ENCODE data around the gene PPFIA2.

DNA sequence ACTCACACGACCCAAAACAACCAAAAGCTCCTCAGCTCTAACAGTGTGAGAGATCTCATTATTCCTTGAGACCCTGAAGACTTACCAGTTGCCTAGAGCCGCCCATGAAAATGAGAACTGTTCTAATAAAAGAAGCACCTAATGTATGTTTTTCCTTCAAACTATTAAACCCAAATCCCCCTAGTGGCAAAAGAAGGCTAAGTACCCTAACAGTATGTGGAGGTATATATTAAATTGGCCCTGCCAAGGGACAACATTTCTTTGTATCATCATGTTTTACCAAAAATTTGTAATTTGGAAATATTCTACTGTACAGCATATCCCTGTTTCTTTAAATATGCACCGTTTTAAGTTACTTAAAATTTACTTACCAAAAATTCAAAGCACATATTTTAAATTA lies 38.0 kb upstream of the PPFIA2 start:
- TF ChIP-seq CTCF (IDR thresholded peaks at IDR 0.05; ENCODE audit: insufficient read depth, low read depth, low read length) (peak; percentile 52), EZH2 (IDR thresholded peaks at IDR 0.05; ENCODE audit: insufficient read depth, low read length) (no peak)

All from astrocyte (in vitro differentiated cells and primary cell).